Ovary (tissue), 3 donors: ENCODE data around the gene CACNA1S.

Experiments used
- CTCF ChIP-seq, 3 donors: fragments of 450-650 bp in 2 of 3; fragments of 200-600 bp in 1 of 3; IDR thresholded peaks; one replicate each; pipeline versions ENCODE4 v1.5.1 to v1.8.0; 2016 to 2022; ENCODE audit warnings: antibody characterized with exemption in 3 of 3, mild to moderate bottlenecking in 1 of 3
- POLR2A ChIP-seq: fragments of 450-650 bp; IDR thresholded peaks from one replicate; pipeline ENCODE4 v1.6.1; 2017; ENCODE audit warnings: antibody characterized with exemption, mild to moderate bottlenecking, moderate library complexity
- donor health status: DM: no; HTN: no; CAD: no.

GRCh38 chr1:201080135-201080534 is 32.1 kb downstream of the CACNA1S start:
- TF ChIP-seq CTCF (IDR thresholded peaks at IDR 0.05) (no peak), POLR2A (no peak)
